K562 (cell line): Measurements from ENCODE around the gene IGSF9. TPM values are rescaled to one million over a fixed set of nuclear protein-coding genes. Genes with fewer than 3 reads are reported as not detected.

Source experiments
- ATAC-seq: fragments of 200-7000 bp; cut with Tn5 transposase; 3 replicates; pipeline ENCODE4 v1.9.1; 2020; ENCODE audit warnings: moderate library complexity
- BruUV-seq: library from RNA; stranded (reverse); fragments of 400-500 nt; replicated peaks from 2 replicates; lab custom pipeline; 2021; lab: Mats Ljungman, UMichigan
- CTCF ChIA-PET: fragments of 300-600 bp; formaldehyde crosslinking; extraction: SDS; loops from one replicate; lab custom pipeline; 2021; ENCODE audit warnings: low intra/inter-chr PET ratio; lab: Yijun Ruan, JAX
- POLR2A ChIA-PET: fragments of 300-600, 350-650 bp; sonication (Branson Sonifier 250); formaldehyde crosslinking; extraction: SDS; loops from one replicate; lab custom pipeline; 2021; ENCODE audit warnings: antibody characterized with exemption, inconsistent platforms; lab: Yijun Ruan, JAX
- DNase-seq, 4 experiments: peaks; one replicate each; pipeline versions ENCODE4 v3.0.0 to v3.0.0-alpha.2; 2011 to 2018; ENCODE audit warnings: low spot score in 3 of 4, mixed read lengths in 3 of 4; ENCODE audit errors: extremely low read depth in 1 of 4
- FAIRE-seq: peaks from 2 replicates; lab custom pipeline; 2011; peaks lifted over from hg19 to GRCh38; lab: Jason Lieb, UNC
- H2AFZ ChIP-seq: 2 replicates; pipeline ENCODE4 v1.6.0; 2011; ENCODE audit warnings: low read depth, low read length, control low read depth, inconsistent platforms
- H3K27ac ChIP-seq: fragments of 200-600 bp; 3 replicates; pipeline ENCODE4 v1.8.0; 2011; ENCODE audit warnings: low read depth, mild to moderate bottlenecking, control low read depth, inconsistent platforms, low read length, moderate library complexity, mixed read lengths; ENCODE audit errors: extremely low read depth
- H3K27me3 ChIP-seq, 2 experiments: fragments of 300-600 bp in 1 of 2; 2 replicates in 1 of 2; 3 replicates in 1 of 2; pipeline versions ENCODE4 v1.6.0 to v1.8.0; 2011; ENCODE audit warnings: inconsistent platforms in 2 of 2, low read length in 2 of 2, mild to moderate bottlenecking in 1 of 2, mixed read lengths in 1 of 2, moderate library complexity in 1 of 2; ENCODE audit not compliant: control insufficient read depth in 2 of 2, insufficient read depth in 2 of 2
- H3K36me3 ChIP-seq: fragments of 300-600 bp; 3 replicates; pipeline ENCODE4 v1.8.0; 2011; ENCODE audit warnings: mild to moderate bottlenecking, low read length, inconsistent platforms; ENCODE audit not compliant: control insufficient read depth, insufficient read depth
- H3K4me1 ChIP-seq, 2 experiments: fragments of 200-600 bp in 1 of 2; replicated peaks in 1 of 2; 2 replicates in 1 of 2; 3 replicates in 1 of 2; pipeline versions ENCODE4 v1.5.1 to v1.8.0; 2011; ENCODE audit warnings: inconsistent platforms in 2 of 2, low read length in 2 of 2, mild to moderate bottlenecking in 1 of 2, mixed read lengths in 1 of 2, moderate library complexity in 1 of 2; ENCODE audit not compliant: control insufficient read depth in 2 of 2, insufficient read depth in 2 of 2
- H3K4me2 ChIP-seq: 2 replicates; pipeline ENCODE4 v1.6.1; 2011; ENCODE audit warnings: low read length, control low read depth, inconsistent platforms, mixed read lengths; ENCODE audit not compliant: insufficient read depth
- H3K4me3 ChIP-seq: fragments of 200-600 bp; sonication (generic), shearing (Covaris generic); 2 replicates; pipeline ENCODE4 v1.5.1; 2016; ENCODE audit warnings: control low read depth, inconsistent platforms
- H3K79me2 ChIP-seq: fragments of 200-600 bp; 3 replicates; pipeline ENCODE4 v1.8.0; 2011; ENCODE audit warnings: low read length, inconsistent platforms; ENCODE audit not compliant: control insufficient read depth, insufficient read depth
- H3K9ac ChIP-seq, 2 experiments: 2 replicates each; pipeline versions ENCODE4 v1.6.0 to v1.6.1; 2011; ENCODE audit warnings: low read depth in 2 of 2, low read length in 2 of 2, control low read depth in 1 of 2, inconsistent platforms in 1 of 2, mild to moderate bottlenecking in 1 of 2, mixed read lengths in 1 of 2; ENCODE audit not compliant: insufficient read depth in 1 of 2
- H3K9me1 ChIP-seq: one replicate; pipeline ENCODE4 v1.6.0; 2011; ENCODE audit warnings: inconsistent platforms, mild to moderate bottlenecking, low read length, moderate library complexity; ENCODE audit not compliant: control insufficient read depth, insufficient read depth
- H3K9me3 ChIP-seq: replicated peaks from 2 replicates; pipeline ENCODE4 v1.5.1; 2011; ENCODE audit warnings: low read depth, low read length, inconsistent platforms; ENCODE audit not compliant: control insufficient read depth, insufficient read depth
- H4K20me1 ChIP-seq: replicated peaks from 2 replicates; pipeline ENCODE4 v1.6.1; 2011; ENCODE audit warnings: low read length, inconsistent platforms, mixed read lengths; ENCODE audit not compliant: control insufficient read depth, insufficient read depth
- ARID1B ChIP-seq: fragments of 450-650 bp; IDR thresholded peaks from 2 replicates; pipeline ENCODE4 v1.6.1; 2016; ENCODE audit warnings: antibody characterized with exemption, mild to moderate bottlenecking, inconsistent platforms
- ATF3 ChIP-seq, 2 experiments: fragments of 450-650 bp in 1 of 2; sonication (generic) in 1 of 2; formaldehyde crosslinking in 1 of 2; IDR thresholded peaks in 1 of 2; conservative IDR thresholded peaks in 1 of 2; 2 replicates each; pipeline versions ENCODE4 v1.6.1 to v1.8.1; 2016 to 2023; ENCODE audit warnings: mild to moderate bottlenecking in 2 of 2, moderate library complexity in 2 of 2, inconsistent platforms in 1 of 2, missing genetic modification reagents in 1 of 2
- GTF3C2 ChIP-seq: IDR thresholded peaks from 3 replicates; pipeline ENCODE4 v1.6.1; 2011; ENCODE audit warnings: borderline replicate concordance, mild to moderate bottlenecking, moderate library complexity; ENCODE audit not compliant: insufficient read length; ENCODE audit errors: extremely low read depth
- HMBOX1 ChIP-seq: sonication (generic); IDR thresholded peaks from 2 replicates; pipeline ENCODE4 v1.6.1; 2016
- NR0B1 ChIP-seq: fragments of 450-650 bp; IDR thresholded peaks from one replicate; pipeline ENCODE4 v1.6.1; 2018; ENCODE audit warnings: mild to moderate bottlenecking, moderate library complexity; ENCODE audit not compliant: partially characterized antibody
- NR1H2 ChIP-seq: sonication (generic); formaldehyde crosslinking; IDR thresholded peaks from 2 replicates; pipeline ENCODE4 v1.4.0; 2020; ENCODE audit warnings: mild to moderate bottlenecking, missing genetic modification reagents
- PHF20 ChIP-seq: fragments of 450-650 bp; IDR thresholded peaks from 2 replicates; pipeline ENCODE4 v1.6.1; 2018; ENCODE audit not compliant: partially characterized antibody
- PTRF ChIP-seq: fragments of 450-650 bp; IDR thresholded peaks from 2 replicates; pipeline ENCODE4 v1.6.1; 2016; ENCODE audit warnings: mild to moderate bottlenecking, missing genetic modification characterization, missing compliant biosample characterization
- SMAD1 ChIP-seq: fragments of 150-350 bp; IDR thresholded peaks from 2 replicates; pipeline ENCODE4 v1.6.1; 2014; ENCODE audit warnings: low read length, low read depth; ENCODE audit not compliant: partially characterized antibody
- SMAD4 ChIP-seq: fragments of 250-450 bp; sonication (Bioruptor Pico); conservative IDR thresholded peaks from 2 replicates; pipeline ENCODE4 v1.8.0; 2021; ENCODE audit warnings: inconsistent platforms, mild to moderate bottlenecking, moderate library complexity
- SMARCE1 ChIP-seq: fragments of 450-650 bp; IDR thresholded peaks from 2 replicates; pipeline ENCODE4 v1.7.1; 2016; ENCODE audit warnings: mild to moderate bottlenecking
- SPI1 ChIP-seq: IDR thresholded peaks from 2 replicates; pipeline ENCODE4 v1.6.1; 2011; ENCODE audit warnings: low read depth, low read length, control low read depth, borderline replicate concordance
- ZNF175 ChIP-seq: fragments of 200-800 bp; sonication (Bioruptor generic); IDR thresholded peaks from 2 replicates; pipeline ENCODE4 v1.6.1; 2016; ENCODE audit warnings: low read depth, mild to moderate bottlenecking, missing genetic modification characterization, missing compliant biosample characterization
- WGBS: fragments of 100-300 bp; shearing (Covaris generic); methylation state at CpG from one replicate; pipeline ENCODE4 v1.1.6; 2016; ENCODE audit warnings: low coverage, mixed read lengths; ENCODE audit not compliant: insufficient coverage; ENCODE audit errors: missing lambda C conversion rate; 5-methylcytosine and 5-hydroxymethylcytosine counted together
- in situ Hi-C: fragments of 300-500 bp; cut with MboI; formaldehyde crosslinking; loops from 4 replicates; pipeline ENCODE4 v1.15.0; 2018; ENCODE audit warnings: inconsistent platforms, mixed read lengths
- intact Hi-C: fragments of 100-400 bp; cut with micrococcal nuclease; formaldehyde crosslinking; loops from 2 replicates; pipeline ENCODE4 v1.14.2; 2022
- polyA plus RNA-seq, 8 experiments: library from polyadenylated mRNA; depleted of rRNA in 4 of 8; stranded (reverse) in 5 of 8; unstranded in 3 of 8; fragments of >200 nt; fragmentation: Nextera tagmentation in 2 of 8; fragmentation: Illumina TruSeq in 1 of 8; extraction: Ambion mirVana in 2 of 8; extraction: Trizol in 1 of 8; gene quantifications; 2 replicates each; pipeline versions ENCODE4 v1.2.1 to v1.2.3, GENCODE V29; 2011 to 2014; ENCODE audit warnings: inconsistent platforms in 1 of 8, missing spikeins in 1 of 8
- total RNA-seq, 7 experiments: library from RNA; depleted of rRNA in 6 of 7; stranded (reverse); fragments of >200 nt in 6 of 7; fragmentation: Illumina TruSeq in 2 of 7; extraction: Trizol in 2 of 7; gene quantifications; 2 replicates each; pipeline versions ENCODE4 v1.2.1 to v1.2.3, GENCODE V29; 2011 to 2021; ENCODE audit warnings: low replicate concordance in 1 of 7

Gene IGSF9
- total and polyA plus RNA-seq, 9 of the 15 experiments (the other 6 are each of a cell fraction or from before 2014, with no cell fraction given) = 0.03 to 0.29 (median 0.07) TPM; not detected in 1

- H2AFZ ChIP-seq = peak overlapping the region; percentile 80
- no peaks in the 10 kb centered on the region for H3K9me3 ChIP-seq
- H3K4me2 ChIP-seq = peak overlapping the region; percentile 56
- H3K27ac ChIP-seq = peak overlapping the region; percentile 60; the same call in 2 of the 3 replicates
- in situ Hi-C loops = no loop called here
- 0 out of 5 replicates have a peak, but pooled peaks cover 0 to 4% of the 10 kb centered on the region in 2 experiments for H3K27me3 ChIP-seq
- peaks cover 4 to 13% of the 10 kb centered on the region in 2 experiments; a peak in 3 of 5 replicates for H3K4me1 ChIP-seq
- peak overlapping the region in 1 of 2 experiments; percentile 21; a peak in 1 of 4 replicates for H3K9ac ChIP-seq
- intact Hi-C loops = loop anchor here (2.0 to 5.0 kb wide), 2 partner anchors 53 to 108 kb away; partner anchors contain the start of gene DUSP23
- CTCF ChIA-PET = interaction anchor here (0.8 to 2.8 kb wide), 3 partner anchors 54 to 110 kb away, joined by 3 to 14 read pairs (median 12); partner anchors contain the start of gene DUSP23
- ATAC-seq (peak; percentile 88), DNase-seq (peak; percentile 42 to 66 (median 58)), FAIRE-seq (peak; percentile 90)
- H4K20me1 ChIP-seq = no peaks in the 10 kb centered on the region
- no peak overlapping the region for H3K4me3 ChIP-seq
- WGBS = 27% methylated on average over 2 of the region's 2 CpGs
- H3K36me3 ChIP-seq = no peaks in the 10 kb centered on the region
- BruUV-seq = no TSS peak
- H3K79me2 ChIP-seq = no peaks in the 10 kb centered on the region
- POLR2A ChIA-PET = interaction anchor here (1.0 to 1.5 kb wide), 7 partner anchors 9 to 91 kb away, joined by 3 to 6 read pairs (median 4); partner anchors contain the start of gene CFAP45
- no peaks in the 10 kb centered on the region for H3K9me1 ChIP-seq
- TF ChIP-seq ARID1B (peak; percentile 47; the same call in 1 of the 2 replicates), PTRF (0 out of 2 replicates have a peak, but pooled peaks have one; percentile 48), NR1H2 (CRISPR knock-in tag) (no peak), ZNF175 (CRISPR knock-in tag) (peak; percentile 79), ATF3 (IDR thresholded peaks at IDR 0.05) (peak; percentile 78), ATF3 (CRISPR knock-in tag; conservative IDR thresholded peaks at IDR 0.05) (peak; percentile 73; the same call in 1 of the 2 replicates), PHF20 (peak; percentile 27), SMAD1 (no peak), GTF3C2 (no peak), NR0B1 (no peak), SMAD4 (CRISPR knock-in tag) (0 out of 2 replicates have a peak, but pooled peaks have one; percentile 18), HMBOX1 (peak; percentile 80), SPI1 (peak; percentile 89), SMARCE1 (peak; percentile 72; the same call in 1 of the 2 replicates)
These were observed 55.6 kb downstream of the IGSF9 start for GRCh38 chr1:159889821-159890252.
